SU-DHL-6 (cell line): ENCODE measurements around the gene PRTG.

Experiments used
- H2AFZ ChIP-seq: fragments of 200-600 bp; sonication (generic); 2 replicates; pipeline ENCODE4 v1.6.1; 2014; ENCODE audit warnings: low read depth, mild to moderate bottlenecking, moderate library complexity, mixed read lengths, antibody characterized with exemption, low read length; ENCODE audit not compliant: severe bottlenecking
- H3F3A ChIP-seq: fragments of 200-600 bp; shearing (Covaris generic); 2 replicates; pipeline ENCODE4 v1.6.0; 2016; ENCODE audit warnings: antibody characterized with exemption, mild to moderate bottlenecking; ENCODE audit not compliant: insufficient read depth
- H3K27ac ChIP-seq: fragments of 200-600 bp; sonication (generic); 2 replicates; pipeline ENCODE4 v1.5.1; 2016; ENCODE audit warnings: low read depth, mild to moderate bottlenecking, low read length, moderate library complexity, mixed read lengths
- H3K27me3 ChIP-seq: fragments of 200-600 bp; sonication (generic), shearing (Covaris generic); 2 replicates; pipeline ENCODE4 v1.6.0; 2014; ENCODE audit warnings: mild to moderate bottlenecking, low read length
- H3K36me3 ChIP-seq: fragments of 200-600 bp; sonication (generic); 2 replicates; pipeline ENCODE4 v1.6.1; 2014; ENCODE audit warnings: mild to moderate bottlenecking, low read length, mixed read lengths
- H3K4me2 ChIP-seq: fragments of 300-600, 200-600 bp; shearing (Covaris generic), sonication (generic); 2 replicates; pipeline ENCODE4 v1.6.0; 2014; ENCODE audit warnings: low read length, low read depth, mild to moderate bottlenecking; ENCODE audit not compliant: poor library complexity, severe bottlenecking
- H3K4me3 ChIP-seq: fragments of 200-600 bp; sonication (generic); 2 replicates; pipeline ENCODE4 v1.5.1; 2014; ENCODE audit warnings: antibody characterized with exemption, low read length, mild to moderate bottlenecking, mixed read lengths; ENCODE audit not compliant: insufficient read depth, poor library complexity, severe bottlenecking
- H3K79me2 ChIP-seq: fragments of 200-600 bp; sonication (generic); 2 replicates; pipeline ENCODE4 v1.6.1; 2014; ENCODE audit warnings: mild to moderate bottlenecking, low read length, moderate library complexity; ENCODE audit not compliant: insufficient read depth
- H3K9ac ChIP-seq: fragments of 200-600 bp; sonication (generic); 2 replicates; pipeline ENCODE4 v1.7.0; 2014; ENCODE audit warnings: mild to moderate bottlenecking, low read length
- H3K9me2 ChIP-seq: fragments of 200-600 bp; sonication (generic); replicated peaks from 2 replicates; pipeline ENCODE4 v1.6.1; 2014; ENCODE audit warnings: low read length; ENCODE audit not compliant: insufficient read depth
- H3K9me3 ChIP-seq: fragments of 200-600 bp; sonication (generic); 2 replicates; pipeline ENCODE4 v1.6.1; 2014; ENCODE audit warnings: low read length, mixed read lengths; ENCODE audit not compliant: insufficient read depth
- H4K20me1 ChIP-seq: fragments of 200-600 bp; sonication (generic); 2 replicates; pipeline ENCODE4 v1.6.1; 2014; ENCODE audit warnings: low read depth, mild to moderate bottlenecking, antibody characterized with exemption, low read length, moderate library complexity, mixed read lengths
- CTCF ChIP-seq: fragments of 200-600 bp; sonication (generic); IDR thresholded peaks from one replicate; pipeline ENCODE4 v1.5.1; 2017; ENCODE audit warnings: antibody characterized with exemption, mild to moderate bottlenecking, low read length, moderate library complexity; ENCODE audit not compliant: insufficient read depth, poor library complexity, severe bottlenecking
- EZH2phosphoT487 ChIP-seq: fragments of 200-600 bp; sonication (generic), shearing (Covaris generic); conservative IDR thresholded peaks from 2 replicates; pipeline ENCODE4 v1.6.1; 2018; ENCODE audit warnings: mild to moderate bottlenecking, antibody characterized with exemption, low read length, moderate library complexity, mixed read lengths

The PRTG gene

GRCh38 chr15:55649058-55649423 lies 93.9 kb downstream of the PRTG start:
- Histone ChIP-seq H3K27me3 (no peaks in the 10 kb centered on the region), H2AFZ (no peak overlapping the region), H3K9ac (no peak overlapping the region), H3K4me2 (no peak overlapping the region), H3K9me3 (no peaks in the 10 kb centered on the region), H3K27ac (no peak overlapping the region), H3K4me3 (no peak overlapping the region), H3F3A (peaks cover 39% of the 10 kb centered on the region), H3K9me2 (no peaks in the 10 kb centered on the region), H3K79me2 (peaks cover 10% of the 10 kb centered on the region; the same call in 1 of the 2 replicates), H3K36me3 (peaks cover 21% of the 10 kb centered on the region; the same call in 1 of the 2 replicates), H4K20me1 (no peaks in the 10 kb centered on the region)
- TF ChIP-seq EZH2phosphoT487, result no peak
- TF ChIP-seq CTCF, result no peak

- Histone ChIP-seq H3K9ac (no peak overlapping the region), H3K9me3 (no peaks in the 10 kb centered on the region), H3K4me2 (no peak overlapping the region), H4K20me1 (no peaks in the 10 kb centered on the region), H2AFZ (no peak overlapping the region), H3K27ac (no peak overlapping the region), H3K36me3 (peaks cover 62% of the 10 kb centered on the region), H3K79me2 (no peaks in the 10 kb centered on the region), H3K9me2 (no peaks in the 10 kb centered on the region), H3K4me3 (no peak overlapping the region), H3K27me3 (no peaks in the 10 kb centered on the region), H3F3A (peaks cover 11% of the 10 kb centered on the region)
- TF ChIP-seq EZH2phosphoT487, result no peak
- no peak for TF ChIP-seq CTCF
Observed at GRCh38 chr15:55638764-55639163, 104.2 kb downstream of the PRTG start.

- H4K20me1 ChIP-seq, result no peaks in the 10 kb centered on the region
- H3K9ac ChIP-seq, result no peak overlapping the region
- H3K4me3 ChIP-seq, result no peak overlapping the region
- no peak overlapping the region for H3K27ac ChIP-seq
- H3K9me2 ChIP-seq, result no peaks in the 10 kb centered on the region
- peaks cover 11% of the 10 kb centered on the region for H3F3A ChIP-seq
- H3K4me2 ChIP-seq, result no peak overlapping the region
- no peaks in the 10 kb centered on the region for H3K27me3 ChIP-seq
- TF ChIP-seq EZH2phosphoT487, result no peak
- no peak for TF ChIP-seq CTCF
- peaks cover 75% of the 10 kb centered on the region for H3K36me3 ChIP-seq
- H3K9me3 ChIP-seq, result no peaks in the 10 kb centered on the region
- H2AFZ ChIP-seq, result no peak overlapping the region
- no peaks in the 10 kb centered on the region for H3K79me2 ChIP-seq
Observed at GRCh38 chr15:55637086-55637485, 105.9 kb downstream of the PRTG start.
